RWPE2 (cell line): ENCODE measurements around the gene HOXA4.

Experiments
- ATAC-seq: fragments of 200-7000 bp; cut with Tn5 transposase; 3 replicates; pipeline ENCODE4 v1.9.1; 2021; ENCODE audit warnings: low read depth
- DNase-seq: peaks from one replicate; pipeline ENCODE4 v3.0.0-alpha.2; 2020; ENCODE audit warnings: low spot score
- H3K27ac ChIP-seq: fragments of 450-650 bp; 2 replicates; pipeline ENCODE4 v1.5.1; 2017; ENCODE audit warnings: mild to moderate bottlenecking; ENCODE audit not compliant: poor library complexity, severe bottlenecking
- H3K27me3 ChIP-seq: fragments of 250-450 bp; sonication (Bioruptor Pico); 2 replicates; pipeline ENCODE4 v1.5.1; 2021; ENCODE audit warnings: mild to moderate bottlenecking, moderate library complexity; ENCODE audit not compliant: insufficient read depth, poor library complexity, severe bottlenecking
- H3K36me3 ChIP-seq: fragments of 250-450 bp; sonication (Bioruptor Pico); 2 replicates; pipeline ENCODE4 v1.5.1; 2020; ENCODE audit warnings: low read depth, mild to moderate bottlenecking, moderate library complexity
- H3K4me1 ChIP-seq: fragments of 250-450 bp; sonication (Bioruptor Pico); 2 replicates; pipeline ENCODE4 v1.5.1; 2021; ENCODE audit warnings: mild to moderate bottlenecking, moderate library complexity; ENCODE audit not compliant: insufficient read depth, poor library complexity, severe bottlenecking
- H3K4me3 ChIP-seq: fragments of 250-450 bp; sonication (Bioruptor Pico); 2 replicates; pipeline ENCODE4 v1.5.1; 2021; ENCODE audit warnings: mild to moderate bottlenecking, moderate library complexity; ENCODE audit not compliant: severe bottlenecking
- H3K9me3 ChIP-seq: fragments of 250-450 bp; sonication (Bioruptor Pico); 2 replicates; pipeline ENCODE4 v1.5.1; 2021; ENCODE audit warnings: mild to moderate bottlenecking, moderate library complexity; ENCODE audit not compliant: severe bottlenecking
- TF ChIP-seq, protein P1 (sequence below): fragments of 450-650 bp; IDR thresholded peaks from one replicate; pipeline ENCODE4 v1.5.1; 2017; ENCODE audit warnings: mild to moderate bottlenecking, moderate library complexity; ENCODE audit not compliant: poor library complexity, severe bottlenecking

The HOXA4 gene

DNA sequence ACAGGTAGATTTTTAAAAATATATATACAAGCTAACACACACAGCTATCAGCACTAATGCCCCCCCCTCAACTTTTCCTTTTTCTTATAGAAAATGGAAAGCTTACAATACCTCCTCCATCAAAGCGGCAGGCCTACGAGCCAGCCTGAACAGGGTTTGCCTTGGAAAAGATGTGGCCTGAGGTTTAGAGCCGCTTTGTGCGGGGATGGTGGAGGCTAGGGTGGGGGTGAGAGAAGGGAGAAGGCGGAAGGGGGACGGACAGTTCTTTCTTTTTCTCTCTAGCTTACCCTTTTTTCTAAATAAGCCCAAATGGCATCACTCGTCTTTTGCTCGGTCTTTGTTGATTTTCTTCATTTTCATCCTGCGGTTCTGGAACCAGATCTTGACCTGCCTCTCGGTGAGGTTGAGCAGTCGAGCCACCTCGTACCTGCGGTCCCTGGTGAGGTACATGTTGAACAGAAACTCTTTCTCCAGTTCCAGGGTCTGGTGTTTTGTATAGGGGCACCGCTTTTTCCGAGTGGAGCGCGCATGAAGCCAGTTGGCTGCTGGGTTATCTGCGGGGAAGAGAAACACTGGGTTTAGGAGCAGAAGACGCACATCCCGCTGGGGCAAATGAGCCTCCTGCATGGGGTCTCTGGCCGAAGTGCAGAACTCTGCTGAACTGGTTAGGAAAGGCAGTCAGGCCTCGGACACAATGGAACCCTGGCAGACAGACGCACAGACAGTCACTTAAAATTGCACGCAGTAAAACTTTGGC lies 32.9 kb upstream of the HOXA4 start:
- DNase-seq (no peak), ATAC-seq (no peak)
- H3K4me1 ChIP-seq = peaks cover 9% of the 10 kb centered on the region
- peaks cover 18% of the 10 kb centered on the region for H3K36me3 ChIP-seq
- peak overlapping the region; percentile 54 for H3K4me3 ChIP-seq
- TF ChIP-seq, protein P1, sequence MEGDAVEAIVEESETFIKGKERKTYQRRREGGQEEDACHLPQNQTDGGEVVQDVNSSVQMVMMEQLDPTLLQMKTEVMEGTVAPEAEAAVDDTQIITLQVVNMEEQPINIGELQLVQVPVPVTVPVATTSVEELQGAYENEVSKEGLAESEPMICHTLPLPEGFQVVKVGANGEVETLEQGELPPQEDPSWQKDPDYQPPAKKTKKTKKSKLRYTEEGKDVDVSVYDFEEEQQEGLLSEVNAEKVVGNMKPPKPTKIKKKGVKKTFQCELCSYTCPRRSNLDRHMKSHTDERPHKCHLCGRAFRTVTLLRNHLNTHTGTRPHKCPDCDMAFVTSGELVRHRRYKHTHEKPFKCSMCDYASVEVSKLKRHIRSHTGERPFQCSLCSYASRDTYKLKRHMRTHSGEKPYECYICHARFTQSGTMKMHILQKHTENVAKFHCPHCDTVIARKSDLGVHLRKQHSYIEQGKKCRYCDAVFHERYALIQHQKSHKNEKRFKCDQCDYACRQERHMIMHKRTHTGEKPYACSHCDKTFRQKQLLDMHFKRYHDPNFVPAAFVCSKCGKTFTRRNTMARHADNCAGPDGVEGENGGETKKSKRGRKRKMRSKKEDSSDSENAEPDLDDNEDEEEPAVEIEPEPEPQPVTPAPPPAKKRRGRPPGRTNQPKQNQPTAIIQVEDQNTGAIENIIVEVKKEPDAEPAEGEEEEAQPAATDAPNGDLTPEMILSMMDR = no peak
- H3K27me3 ChIP-seq = no peaks in the 10 kb centered on the region
- H3K9me3 ChIP-seq = no peaks in the 10 kb centered on the region
- H3K27ac ChIP-seq = peak overlapping the region; percentile 93

DNA sequence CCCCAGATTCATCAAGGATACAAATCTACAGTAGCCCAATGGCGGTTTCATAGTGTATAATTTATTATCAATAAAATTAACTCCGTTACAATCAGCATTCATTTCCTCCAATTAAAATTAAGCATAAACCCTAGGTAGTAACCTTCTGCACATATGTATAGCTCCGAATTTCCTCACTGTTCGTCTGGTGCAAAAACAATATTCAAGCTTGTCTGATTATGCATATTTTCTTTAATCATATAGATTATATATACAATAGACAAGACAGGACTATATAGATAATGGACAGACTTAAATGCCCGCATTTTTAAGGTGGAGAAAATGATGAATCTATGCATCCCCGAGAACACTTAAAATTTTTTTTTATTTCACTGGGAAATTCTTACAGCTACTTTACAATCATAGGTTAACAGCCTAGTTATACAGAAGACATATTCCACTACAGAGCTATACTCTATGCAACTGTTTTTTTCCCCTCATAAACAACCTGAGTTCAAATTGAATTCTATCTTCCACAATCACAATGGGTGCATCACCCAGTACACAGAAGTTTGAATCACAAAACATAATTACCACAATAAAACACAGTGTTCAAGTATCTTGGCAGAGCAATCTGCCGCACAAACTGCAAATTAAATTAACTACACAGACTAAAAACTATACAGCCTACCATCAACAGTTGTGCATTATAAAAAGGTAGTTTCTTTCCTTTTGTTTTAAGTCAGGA lies 32.2 kb upstream of the HOXA4 start:
- DNase-seq (no peak), ATAC-seq (no peak)
- TF ChIP-seq, protein P1 = no peak
- no peaks in the 10 kb centered on the region for H3K27me3 ChIP-seq
- peak overlapping the region; percentile 93 for H3K27ac ChIP-seq
- peaks cover 8% of the 10 kb centered on the region for H3K4me1 ChIP-seq
- peak overlapping the region; percentile 54 for H3K4me3 ChIP-seq
- no peaks in the 10 kb centered on the region for H3K9me3 ChIP-seq
- H3K36me3 ChIP-seq = peaks cover 18% of the 10 kb centered on the region

DNA sequence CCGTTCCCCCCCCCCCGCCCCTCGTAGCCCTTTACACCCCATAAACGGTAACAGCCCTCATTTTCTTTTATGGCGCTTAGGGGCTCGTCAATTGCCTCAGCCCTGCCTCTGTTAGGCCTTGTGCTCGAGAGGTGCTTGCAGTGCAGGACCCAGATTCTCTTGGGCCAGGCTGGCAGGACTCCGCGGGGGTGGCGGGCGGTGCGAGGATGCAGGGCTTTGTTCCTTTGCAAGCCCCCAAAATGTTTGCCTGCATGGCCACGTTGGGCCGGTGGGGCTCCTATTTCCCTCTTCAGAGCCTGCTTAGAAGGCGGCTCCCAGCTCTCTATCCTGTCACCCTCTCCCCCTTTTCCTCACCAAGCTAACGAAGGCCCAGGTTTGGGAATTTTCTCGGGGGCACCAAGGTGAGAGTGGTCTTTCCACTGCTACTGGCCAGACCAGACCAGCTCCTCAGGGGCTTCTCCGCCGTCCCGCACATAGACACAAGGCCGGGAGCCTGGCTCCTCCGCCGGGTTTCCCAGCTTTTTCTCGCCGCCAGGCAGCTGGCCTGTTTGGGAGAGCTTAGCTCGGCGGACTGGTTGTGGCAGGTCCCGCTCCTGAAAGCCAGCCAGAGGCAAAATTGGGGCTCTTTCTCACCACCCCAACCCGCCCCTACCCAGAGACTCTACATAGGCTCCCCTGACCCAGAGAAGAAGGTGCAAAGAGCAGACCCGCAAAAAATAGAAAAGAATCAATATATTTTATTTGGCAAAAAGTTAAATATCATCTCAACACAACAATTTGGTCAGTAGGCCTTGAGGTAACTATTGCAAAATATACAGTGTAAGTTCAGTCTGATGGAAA lies 31.4 kb upstream of the HOXA4 start:
- Histone ChIP-seq H3K4me1 (peaks cover 4% of the 10 kb centered on the region), H3K27ac (peak overlapping the region; percentile 93), H3K9me3 (no peaks in the 10 kb centered on the region), H3K27me3 (no peaks in the 10 kb centered on the region), H3K4me3 (peak overlapping the region; percentile 54), H3K36me3 (peaks cover 18% of the 10 kb centered on the region)
- 0 out of 3 replicates have a peak, but pooled peaks have one; percentile 2 for ATAC-seq
- DNase-seq = peak; percentile 60
- TF ChIP-seq, protein P1 = no peak

DNA sequence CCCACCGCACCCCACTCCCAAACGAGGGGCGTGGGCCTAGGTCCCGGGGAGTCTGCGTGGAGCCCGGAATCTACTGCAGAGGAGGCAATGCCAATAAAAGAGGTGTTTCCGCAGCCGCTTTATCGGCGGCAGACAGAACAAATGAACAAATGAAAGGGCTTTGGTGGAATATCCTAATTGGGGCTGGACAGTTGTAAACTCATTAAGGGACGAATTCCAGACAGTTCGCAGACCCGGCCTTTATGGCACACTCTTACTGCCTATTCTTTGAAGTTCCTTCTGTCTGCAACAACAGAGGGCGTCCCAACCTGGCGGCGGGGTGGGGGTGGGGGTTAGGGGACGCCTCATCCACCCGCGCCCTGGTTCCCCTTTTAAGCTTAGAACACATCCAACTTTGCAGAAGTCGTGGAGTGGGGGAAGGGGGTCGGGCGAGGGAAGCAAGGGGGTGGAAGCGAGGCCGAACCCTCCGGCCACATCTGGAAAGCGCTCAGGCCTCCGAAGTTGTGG lies 30.7 kb upstream of the HOXA4 start:
- H3K4me3 ChIP-seq = peak overlapping the region; percentile 44
- ATAC-seq (no peak), DNase-seq (peak; percentile 57)
- peaks cover 18% of the 10 kb centered on the region for H3K36me3 ChIP-seq
- H3K27ac ChIP-seq = peak overlapping the region; percentile 93
- H3K9me3 ChIP-seq = no peaks in the 10 kb centered on the region
- no peaks in the 10 kb centered on the region for H3K27me3 ChIP-seq
- TF ChIP-seq, protein P1 = peak; percentile 87
- H3K4me1 ChIP-seq = peaks cover 4% of the 10 kb centered on the region
